ENCODE data around the gene AP3S2. TPM values are rescaled to one million over a fixed set of nuclear protein-coding genes. Genes with fewer than 3 reads are reported as not detected.
"Not testable (repeated sequence)": the region's sequence is repeated elsewhere in the genome, so short reads cannot be mapped to it uniquely, and the experiment has no call there.

Gene AP3S2
- total RNA-seq (42.9 TPM), polyA plus RNA-seq (ENCODE audit: insufficient read depth, low read depth, low replicate concordance) (17.5 TPM)
- long read RNA-seq, donor 1, full-length matches to known transcripts: 5 of 5 reads
- long read RNA-seq, donor 1, partial matches to known transcripts: 0 of 5 reads
- long read RNA-seq, donor 1, other reads (novel, unspliced or antisense): 0 of 5 reads
- long read RNA-seq, donor 2, full-length matches to known transcripts: 11 of 11 reads
- long read RNA-seq, donor 2, partial matches to known transcripts: 0 of 11 reads
- long read RNA-seq, donor 2, other reads (novel, unspliced or antisense): 0 of 11 reads
- long read RNA-seq, donor 3, full-length matches to known transcripts: 18 of 18 reads
- long read RNA-seq, donor 3, partial matches to known transcripts: 0 of 18 reads
- long read RNA-seq, donor 3, other reads (novel, unspliced or antisense): 0 of 18 reads
- long read RNA-seq, donor 4, full-length matches to known transcripts: 14 of 14 reads
- long read RNA-seq, donor 4, partial matches to known transcripts: 0 of 14 reads
- long read RNA-seq, donor 4, other reads (novel, unspliced or antisense): 0 of 14 reads
- long read RNA-seq, donor 5, full-length matches to known transcripts: 1 of 1 reads
- long read RNA-seq, donor 5, partial matches to known transcripts: 0 of 1 reads
- long read RNA-seq, donor 5, other reads (novel, unspliced or antisense): 0 of 1 reads
- long read RNA-seq, donor 6, partial matches to known transcripts: 0 of 2 reads
- long read RNA-seq, donor 6, other reads (novel, unspliced or antisense): 0 of 2 reads
- long read RNA-seq, donor 7, full-length matches to known transcripts: 38 of 47 reads
- long read RNA-seq, donor 7, partial matches to known transcripts: 1 of 47 reads
- long read RNA-seq, donor 7, other reads (novel, unspliced or antisense): 8 of 47 reads
- long read RNA-seq, donor 8, full-length matches to known transcripts: 8 of 8 reads
- long read RNA-seq, donor 8, partial matches to known transcripts: 0 of 8 reads
- long read RNA-seq, donor 8, other reads (novel, unspliced or antisense): 0 of 8 reads
- long read RNA-seq, donor 9, full-length matches to known transcripts: 4 of 4 reads
- long read RNA-seq, donor 9, partial matches to known transcripts: 0 of 4 reads
- long read RNA-seq, donor 9, other reads (novel, unspliced or antisense): 0 of 4 reads
- long read RNA-seq, donor 10, full-length matches to known transcripts: 14 of 62 reads
- long read RNA-seq, donor 10, partial matches to known transcripts: 48 of 62 reads
- long read RNA-seq, donor 10, other reads (novel, unspliced or antisense): 0 of 62 reads

DNA sequence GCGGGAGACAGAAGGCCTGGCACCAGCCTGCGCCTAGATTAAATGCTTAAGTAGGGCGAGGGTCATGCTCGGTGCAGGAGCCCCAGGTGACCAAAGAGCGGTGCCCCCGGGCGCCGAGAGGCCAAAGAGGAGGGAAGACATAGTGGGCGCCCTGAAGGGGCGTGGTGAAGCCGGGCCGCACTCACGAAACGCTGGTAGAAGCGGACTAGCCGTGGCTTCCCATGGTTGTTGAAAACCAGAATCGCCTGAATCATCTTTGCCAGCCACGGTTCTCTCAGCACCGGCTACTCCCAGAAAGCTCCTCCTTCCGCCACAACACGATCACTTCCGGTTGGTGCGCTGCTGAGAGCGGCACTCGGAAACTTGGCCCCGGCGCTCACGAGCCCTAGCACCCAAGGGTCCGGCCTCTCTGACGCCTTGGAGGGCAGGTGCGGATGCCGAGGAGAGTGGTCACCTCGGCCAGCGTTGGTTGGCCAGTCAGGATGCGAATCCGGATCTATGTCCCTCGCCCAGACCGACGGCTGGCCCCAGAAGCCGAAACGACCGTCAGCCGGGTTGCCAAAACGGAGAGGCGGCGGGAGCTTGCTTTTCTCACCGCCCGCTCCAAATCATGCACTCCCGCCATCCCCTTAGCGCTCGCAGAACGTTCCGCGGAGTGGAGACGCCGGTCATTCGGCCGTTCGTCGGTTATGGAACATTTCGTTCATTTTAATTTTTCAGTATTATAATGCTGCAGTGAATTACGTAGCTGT is at the start of gene AP3S2:
Gene AP3S2, minus strand, starts transcription at position 299 of the 752 bp plus-strand sequence. Its CDS starts 45 bp downstream, at position 254.
- TF ChIP-seq CTCF (IDR thresholded peaks at IDR 0.05; ENCODE audit: borderline replicate concordance, extremely low read depth, insufficient read depth): no peak
- Histone ChIP-seq H3K27me3 (ENCODE audit: control insufficient read depth, insufficient read depth, low read length) (no peaks in the 10 kb centered on the region), H3K9ac (ENCODE audit: low read length in 3 of 3) (peak within 1 kb of the TSS; percentile 75 to 94 (median 91)), H3K9me3 (ENCODE audit: control insufficient read depth in 2 of 3, insufficient read depth in 1 of 3, low read length in 3 of 3) (no peaks in the 10 kb centered on the region), H3K4me3 (ENCODE audit: low read length in 3 of 3) (peak within 1 kb of the TSS; percentile 90 to 96 (median 94)), H3K4me1 (ENCODE audit: control insufficient read depth in 2 of 3, insufficient read depth in 2 of 3, low read depth in 1 of 3, low read length in 3 of 3) (peaks cover 0 to 2% (median 0%) of the 10 kb centered on the region in 3 donors), H3K36me3 (ENCODE audit: control insufficient read depth in 2 of 3, insufficient read depth in 3 of 3, low read length in 3 of 3) (peaks cover 0 to 3% (median 1%) of the 10 kb centered on the region in 3 donors), H3K27ac (ENCODE audit: low read depth in 2 of 2, low read length in 2 of 2) (peak within 1 kb of the TSS; percentile 85 to 93)
- DNase-seq (peak; percentile 95 to 97 (median 96)), FAIRE-seq (no peak)
- intact Hi-C loops (cut with DNase I): no loop called here

DNA sequence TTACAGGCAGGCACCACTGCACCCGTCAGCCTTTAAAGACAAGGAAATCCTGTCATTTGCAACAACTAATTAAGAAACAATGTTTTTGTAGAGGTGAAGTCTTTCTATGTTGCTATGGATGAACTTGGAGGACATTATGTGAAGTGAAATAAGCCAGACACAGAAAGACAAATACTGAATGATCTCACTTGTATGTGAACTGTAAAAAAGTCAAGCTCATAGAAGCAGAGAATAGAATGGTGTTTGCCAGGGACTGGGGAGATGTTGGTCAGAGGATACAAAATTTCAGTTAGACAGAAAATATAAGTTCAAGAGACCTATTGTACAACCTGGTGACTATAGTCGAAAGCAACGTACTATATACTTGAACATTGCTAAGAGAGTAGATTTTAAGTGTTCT is 46.1 kb upstream of the AP3S2 start:
- Histone ChIP-seq H3K27ac (ENCODE audit: low read depth in 2 of 2, low read length in 2 of 2) (no peak overlapping the region), H3K4me3 (ENCODE audit: low read length in 3 of 3) (no peak overlapping the region), H3K9me3 (ENCODE audit: control insufficient read depth in 2 of 3, insufficient read depth in 1 of 3, low read length in 3 of 3) (no peaks in the 10 kb centered on the region), H3K27me3 (ENCODE audit: control insufficient read depth, insufficient read depth, low read length) (no peaks in the 10 kb centered on the region), H3K36me3 (ENCODE audit: control insufficient read depth in 2 of 3, insufficient read depth in 3 of 3, low read length in 3 of 3) (no peaks in the 10 kb centered on the region), H3K4me1 (ENCODE audit: control insufficient read depth in 2 of 3, insufficient read depth in 2 of 3, low read depth in 1 of 3, low read length in 3 of 3) (no peaks in the 10 kb centered on the region), H3K9ac (ENCODE audit: low read length in 3 of 3) (no peak overlapping the region)
- FAIRE-seq: no peak
- no peak for TF ChIP-seq CTCF (IDR thresholded peaks at IDR 0.05; ENCODE audit: borderline replicate concordance, extremely low read depth, insufficient read depth)
- no peak for DNase-seq
- intact Hi-C loops (cut with DNase I): no loop called here

DNA sequence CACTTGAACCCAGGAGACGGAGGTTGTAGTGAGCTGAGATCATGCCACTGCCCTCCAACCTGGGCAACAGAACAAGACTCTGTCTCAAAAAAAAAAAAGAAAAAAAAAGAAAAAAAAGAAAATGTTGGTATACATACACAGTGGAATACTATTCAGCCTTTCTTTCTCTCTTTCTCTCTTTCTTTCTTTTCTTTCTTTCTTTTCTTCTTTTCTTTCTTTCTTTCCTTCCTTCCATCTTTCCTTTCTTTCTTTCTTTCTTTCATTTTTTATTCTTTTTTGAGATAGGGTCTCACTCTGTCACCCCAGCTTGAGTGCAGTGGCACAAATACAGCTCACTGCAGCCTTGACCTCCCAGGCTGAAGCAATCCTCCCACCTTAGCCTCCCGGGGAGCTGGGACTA is 45.6 kb upstream of the AP3S2 start:
- H3K36me3 ChIP-seq (ENCODE audit: control insufficient read depth in 2 of 3, insufficient read depth in 3 of 3, low read length in 3 of 3); H3K4me1 ChIP-seq (ENCODE audit: control insufficient read depth in 2 of 3, insufficient read depth in 2 of 3, low read depth in 1 of 3, low read length in 3 of 3); H3K27me3 ChIP-seq (ENCODE audit: control insufficient read depth, insufficient read depth, low read length); intact Hi-C loops (cut with DNase I); H3K9me3 ChIP-seq (ENCODE audit: control insufficient read depth in 2 of 3, insufficient read depth in 1 of 3, low read length in 3 of 3); H3K27ac ChIP-seq (ENCODE audit: low read depth in 2 of 2, low read length in 2 of 2); H3K9ac ChIP-seq (ENCODE audit: low read length in 3 of 3); FAIRE-seq; H3K4me3 ChIP-seq (ENCODE audit: low read length in 3 of 3); DNase-seq: not testable (repeated sequence)
